C1 segment of cervical spinal cord (tissue), 14 donors: ENCODE data around the gene RAET1G.
"Not testable (repeated sequence)": the region's sequence is repeated elsewhere in the genome, so short reads cannot be mapped to it uniquely, and the experiment has no call there.

Source experiments
- DNase-seq, 14 donors: peaks; one replicate each; lab custom pipeline; 2025; lab: John Stamatoyannopoulos, UW

RAET1G gene

GRCh38 chr6:149953934-149954327 is 31.0 kb upstream of the RAET1G start:
- not testable (repeated sequence) for DNase-seq

- DNase-seq = not testable (repeated sequence)
Observed at GRCh38 chr6:149953390-149953789, 30.5 kb upstream of the RAET1G start.

GRCh38 chr6:149951626-149952025 is 28.7 kb upstream of the RAET1G start:
- no peak for DNase-seq

- DNase-seq = no peak
Observed at GRCh38 chr6:149951096-149951495, 28.2 kb upstream of the RAET1G start.

GRCh38 chr6:149950423-149950822 is 27.5 kb upstream of the RAET1G start:
- DNase-seq = no peak

GRCh38 chr6:149948616-149949015 is 25.7 kb upstream of the RAET1G start:
- DNase-seq = no peak

GRCh38 chr6:149948011-149948410 is 25.1 kb upstream of the RAET1G start:
- DNase-seq = no peak

GRCh38 chr6:149947533-149947932 is 24.6 kb upstream of the RAET1G start:
- DNase-seq = not testable (repeated sequence)

GRCh38 chr6:149946631-149947030 is 23.7 kb upstream of the RAET1G start:
- not testable (repeated sequence) for DNase-seq

- DNase-seq = not testable (repeated sequence)
Observed at GRCh38 chr6:149945276-149945675, 22.4 kb upstream of the RAET1G start.

GRCh38 chr6:149943321-149943720 is 20.4 kb upstream of the RAET1G start:
- DNase-seq = not testable (repeated sequence)

- no peak for DNase-seq
Observed at GRCh38 chr6:149942461-149942829, 19.5 kb upstream of the RAET1G start.

GRCh38 chr6:149941583-149942460 is 18.9 kb upstream of the RAET1G start, which contains the start of gene ULBP2:
Gene ULBP2 (plus strand): TSS chr6:149942014. CDS start chr6:149942073, 59 bp downstream.
- DNase-seq = peak in 13 of 14 donors; percentile 11 to 88 (median 53)

- DNase-seq = no peak
Observed at GRCh38 chr6:149940672-149940982, 17.7 kb upstream of the RAET1G start.

GRCh38 chr6:149939909-149940671 is 17.2 kb upstream of the RAET1G start:
- DNase-seq = no peak

GRCh38 chr6:149939356-149939648 is 16.4 kb upstream of the RAET1G start:
- no peak for DNase-seq

GRCh38 chr6:149938571-149939355 is 15.8 kb upstream of the RAET1G start:
- DNase-seq = no peak

- not testable (repeated sequence) for DNase-seq
Observed at GRCh38 chr6:149938013-149938570, 15.2 kb upstream of the RAET1G start.

- DNase-seq = no peak
Observed at GRCh38 chr6:149936743-149937142, 13.8 kb upstream of the RAET1G start.

- DNase-seq = no peak
Observed at GRCh38 chr6:149935668-149936067, 12.7 kb upstream of the RAET1G start.

- DNase-seq = no peak
Observed at GRCh38 chr6:149935246-149935645, 12.3 kb upstream of the RAET1G start.
